UCSD-AML1 (cell line): ENCODE data around the gene ICAM2.

Source experiments
- DNase-seq: peaks from one replicate; lab custom pipeline; 2025; ENCODE audit not compliant: unreplicated experiment; lab: John Stamatoyannopoulos, UW

ICAM2 gene

DNA sequence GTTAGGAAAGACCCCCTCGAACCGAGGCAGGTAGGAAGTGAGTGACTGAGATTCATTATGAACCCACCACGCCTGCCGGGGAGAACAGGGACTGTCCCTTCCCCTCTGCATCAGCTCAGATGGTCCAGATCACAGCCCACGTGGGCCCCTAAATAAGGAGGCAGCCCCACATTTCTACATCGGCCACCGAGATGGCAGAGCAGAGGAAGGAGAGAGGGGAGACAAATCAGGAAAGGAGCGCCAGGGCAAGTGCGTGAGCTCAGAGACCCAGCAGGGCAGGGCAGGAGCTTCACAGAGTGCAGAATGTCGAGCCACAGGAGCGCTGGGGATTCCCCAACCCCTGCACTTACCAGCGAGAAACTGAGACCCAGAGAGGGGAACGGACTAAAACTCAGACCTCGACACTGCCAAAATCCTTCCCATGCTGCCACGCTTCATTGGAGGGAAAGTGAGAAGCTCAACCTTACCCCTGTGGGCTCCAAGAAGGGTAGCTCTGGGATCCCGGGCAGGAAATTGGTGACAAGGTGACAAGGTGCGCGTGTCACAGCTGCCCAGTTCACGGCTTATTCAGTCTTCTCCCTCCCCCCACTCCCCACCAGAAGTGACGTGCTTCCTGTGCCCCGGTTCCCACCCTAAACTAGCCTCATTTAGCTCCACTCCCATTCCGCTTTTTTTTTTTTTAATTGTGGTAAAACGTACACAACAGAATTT, at the start of gene ICAM2:
Gene ICAM2 (minus strand): TSS at position 578 of the 711 bp plus-strand sequence. CDS start 13,942 bp downstream, outside the sequence.
- DNase-seq, result peak; percentile 83

GRCh38 chr17:64070213-64070612, 49.8 kb upstream of the ICAM2 start:
- no peak for DNase-seq

DNA sequence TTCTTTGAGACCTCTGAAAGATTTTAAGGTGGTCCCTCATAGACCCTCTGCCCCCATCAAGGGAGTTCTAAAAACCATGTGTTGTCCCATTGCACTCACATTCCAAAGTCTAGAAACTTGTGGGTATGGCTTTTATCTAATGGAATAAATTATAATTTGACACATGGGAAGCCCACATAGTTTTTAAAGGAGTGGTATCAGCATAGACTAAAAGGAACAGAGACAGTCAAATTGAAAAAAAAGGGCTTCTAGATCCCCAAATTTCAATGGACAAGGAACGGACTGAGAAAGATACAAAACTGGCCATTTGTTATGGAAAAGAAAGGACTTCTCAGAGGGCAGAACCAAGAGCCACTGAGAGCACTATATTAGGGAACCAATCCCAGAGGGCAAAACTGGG, 48.7 kb upstream of the ICAM2 start:
- DNase-seq, result no peak

DNA sequence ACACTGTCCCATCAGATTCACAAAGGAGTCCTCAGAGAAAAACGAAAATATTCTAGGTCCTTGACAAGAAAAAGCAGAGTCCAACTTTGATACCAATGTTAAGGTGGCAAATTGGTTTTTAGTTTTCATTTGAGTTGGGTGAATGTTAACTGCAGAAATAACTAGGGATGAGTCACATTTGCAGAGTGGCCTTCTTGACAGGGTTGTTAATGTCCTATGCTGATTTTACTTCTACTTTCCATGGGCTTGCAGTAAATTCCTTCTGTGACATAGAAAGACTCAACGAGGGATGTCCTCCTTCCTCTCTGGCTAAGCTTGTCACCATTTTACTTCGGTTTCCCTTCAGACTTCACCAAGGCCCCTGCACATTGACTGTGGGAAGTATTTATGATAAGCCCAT, 47.2 kb upstream of the ICAM2 start:
- DNase-seq, result no peak

DNA sequence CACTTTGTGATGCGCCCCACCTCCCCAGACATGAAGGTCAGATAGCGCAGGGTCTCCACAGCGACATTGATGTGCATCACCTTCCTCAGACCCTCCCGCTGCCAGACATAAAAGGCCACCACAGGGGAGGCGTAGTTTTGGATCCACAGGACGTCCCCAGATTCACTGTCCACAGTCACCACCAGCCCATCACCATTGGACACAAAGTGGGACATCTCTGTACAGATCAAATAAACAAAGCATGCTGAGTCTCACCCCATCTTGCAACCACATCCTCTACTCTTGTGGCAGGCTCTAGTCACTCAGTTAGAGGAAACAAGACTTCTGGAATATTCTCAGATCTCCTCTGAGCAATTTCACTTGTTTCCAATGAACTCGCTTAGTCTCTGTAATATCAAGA, 46.3 kb upstream of the ICAM2 start:
- no peak for DNase-seq

GRCh38 chr17:64065161-64065560, 44.7 kb upstream of the ICAM2 start:
- no peak for DNase-seq

DNA sequence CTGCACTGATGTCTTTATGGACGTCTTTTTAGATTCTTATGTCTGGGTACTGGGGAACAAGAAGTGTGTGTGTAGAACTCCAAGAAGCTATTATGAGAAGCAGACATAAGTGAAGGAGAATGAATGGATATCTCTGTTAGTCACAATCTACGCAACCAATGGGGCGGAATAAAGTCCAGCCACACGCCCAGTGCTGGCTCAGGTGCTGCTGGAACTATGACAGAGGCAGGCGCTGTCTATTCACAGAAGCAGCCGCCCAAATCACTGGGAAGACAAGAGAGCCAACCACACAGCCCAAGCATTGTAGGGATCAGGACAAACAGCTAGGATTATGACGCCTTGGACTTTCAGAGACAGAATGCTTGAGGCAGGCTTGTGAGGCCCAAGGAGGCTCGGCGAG, 43.9 kb upstream of the ICAM2 start:
- no peak for DNase-seq

DNA sequence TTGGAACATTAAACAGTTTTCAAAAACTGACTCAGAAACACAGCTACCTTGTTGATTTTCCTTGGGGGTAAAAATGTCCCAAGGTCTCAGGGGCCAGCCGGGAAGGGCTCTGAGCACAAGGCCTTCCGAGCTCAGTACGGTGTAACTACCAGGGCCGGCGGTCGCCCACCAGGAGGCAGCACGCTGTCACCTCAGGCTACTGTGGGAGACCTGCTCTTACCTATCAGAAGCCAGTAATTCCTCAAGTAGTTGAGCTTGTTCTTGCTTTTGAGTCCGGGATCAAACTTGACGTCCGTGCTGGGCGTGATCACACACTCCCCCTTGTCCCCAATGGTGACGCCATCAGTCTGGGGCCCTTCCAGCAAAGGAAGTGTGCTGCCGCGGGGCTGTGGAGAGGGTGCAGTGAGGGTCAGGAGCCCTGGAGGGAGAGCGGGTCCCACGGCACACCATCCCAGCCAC, 43.4 kb upstream of the ICAM2 start:
- peak; percentile 40 for DNase-seq

- no peak for DNase-seq
Observed at GRCh38 chr17:64063088-64063487, 42.7 kb upstream of the ICAM2 start.

DNA sequence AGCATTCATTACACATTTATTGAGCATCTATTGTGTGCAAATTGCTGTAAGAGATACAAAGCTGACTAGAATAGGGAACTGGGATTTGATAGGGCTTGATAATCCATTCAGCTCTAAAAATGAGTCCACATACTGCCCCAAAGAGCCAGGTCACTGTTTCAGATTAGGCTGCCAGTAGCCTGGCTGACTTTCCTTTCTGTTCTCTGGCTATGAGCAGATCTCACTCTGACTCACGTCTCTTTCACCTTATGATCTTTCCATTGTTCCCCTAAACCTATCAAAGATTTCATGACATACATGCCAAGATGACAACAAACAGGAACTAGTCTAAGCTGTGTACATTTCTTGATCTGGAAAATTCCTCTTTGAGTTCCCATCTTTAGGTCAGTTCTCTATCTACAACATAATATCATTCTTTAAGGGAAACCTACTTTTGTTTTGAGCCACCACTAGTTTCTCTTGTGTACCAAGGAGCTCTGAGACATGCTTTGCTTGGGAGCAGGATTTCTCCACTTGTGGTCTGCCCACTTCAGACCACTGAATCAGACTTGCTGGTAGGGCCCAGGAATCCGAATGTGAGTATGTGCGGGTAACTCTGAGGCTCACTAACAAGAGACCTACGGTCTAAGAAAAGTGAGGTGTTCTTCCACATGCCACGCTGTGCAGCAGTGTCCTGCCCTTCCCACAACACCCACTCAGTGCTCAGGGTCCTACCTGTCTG, 40.9 kb upstream of the ICAM2 start:
- no peak for DNase-seq

- DNase-seq, result no peak
Observed at GRCh38 chr17:64060331-64060730, 39.9 kb upstream of the ICAM2 start.

- DNase-seq, result no peak
Observed at GRCh38 chr17:64059756-64060155, 39.3 kb upstream of the ICAM2 start.

- no peak for DNase-seq
Observed at GRCh38 chr17:64058621-64059020, 38.2 kb upstream of the ICAM2 start.

DNA sequence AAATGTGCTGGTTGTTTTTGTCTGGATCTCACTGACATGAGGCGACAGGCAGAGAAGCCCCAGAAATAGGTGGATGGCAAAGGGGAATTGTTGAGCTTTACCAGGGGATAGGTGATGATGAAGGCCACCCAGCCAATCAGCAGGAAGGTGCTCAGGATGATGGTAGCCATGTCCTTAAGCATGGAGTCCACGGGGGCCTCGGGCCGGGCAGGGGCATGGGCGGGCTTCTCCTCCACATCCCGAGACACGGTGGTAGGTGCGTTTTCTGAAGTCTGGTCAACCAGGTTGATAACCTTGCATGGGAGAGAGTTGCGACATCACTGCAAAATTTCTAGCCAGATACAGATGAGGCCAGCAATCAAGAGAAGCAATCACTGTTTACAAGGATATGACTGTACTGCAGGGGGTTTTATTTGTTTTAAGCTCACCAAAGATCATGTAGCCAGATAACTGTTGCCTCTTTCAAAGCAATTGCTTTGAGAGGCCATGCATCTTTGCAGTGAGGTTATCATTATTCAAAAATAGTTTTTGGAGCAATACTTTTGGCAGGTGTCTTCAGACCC, 37.3 kb upstream of the ICAM2 start:
- DNase-seq, result no peak

- DNase-seq, result no peak
Observed at GRCh38 chr17:64056269-64057005, 36.0 kb upstream of the ICAM2 start.

GRCh38 chr17:64055183-64056142, 35.0 kb upstream of the ICAM2 start:
- DNase-seq, result no peak

DNA sequence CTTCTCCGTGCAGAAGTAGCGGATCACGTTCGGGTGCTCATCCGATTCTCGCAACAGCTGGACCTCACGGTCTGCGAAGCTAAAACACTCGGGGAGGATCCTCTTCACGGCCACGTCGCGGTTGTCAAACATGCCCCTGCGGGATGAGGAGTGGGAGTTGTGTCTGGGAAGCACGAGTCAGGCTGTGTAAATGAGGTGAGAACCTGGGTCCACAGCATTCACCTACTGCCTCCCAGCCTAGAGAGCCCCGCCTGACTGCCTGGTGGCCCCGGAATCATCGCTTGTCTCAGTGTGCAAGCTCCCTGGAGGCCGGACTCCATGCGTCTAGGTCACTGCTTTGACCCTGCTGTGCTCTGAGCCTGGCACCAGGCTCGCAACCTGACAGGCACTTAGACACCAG, 33.9 kb upstream of the ICAM2 start:
- DNase-seq, result no peak

GRCh38 chr17:64053101-64053500, 32.7 kb upstream of the ICAM2 start:
- no peak for DNase-seq

DNA sequence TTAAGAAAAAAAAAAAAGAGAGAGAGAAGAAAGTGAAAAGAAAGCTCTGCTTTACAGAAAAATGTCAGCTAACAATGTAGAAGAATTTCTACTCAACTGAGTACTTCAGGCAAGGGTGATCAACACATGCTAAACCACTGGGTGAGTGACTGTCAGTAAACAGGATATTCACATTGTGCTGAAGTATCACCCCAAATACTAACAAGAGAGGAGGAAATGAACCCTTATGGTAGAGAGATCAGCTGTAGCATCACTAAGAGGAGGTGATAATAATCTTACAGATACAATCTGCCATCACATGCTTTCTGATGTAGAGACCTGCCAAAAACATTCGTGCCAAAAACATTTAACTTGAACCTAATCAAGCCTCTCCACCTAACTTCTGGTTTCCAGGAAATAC, 30.7 kb upstream of the ICAM2 start:
- DNase-seq, result no peak

GRCh38 chr17:64048805-64049204, 28.4 kb upstream of the ICAM2 start:
- no peak for DNase-seq
